GM18502 (cell line): Measurements from ENCODE around the gene KRT77.
"Not testable (repeated sequence)": the region's sequence is repeated elsewhere in the genome, so short reads cannot be mapped to it uniquely, and the experiment has no call there.

Experiments used
- ATAC-seq: cut with Tn5 transposase; IDR thresholded peaks from one replicate; pipeline ENCODE4 v1.9.1; 2021; ENCODE audit warnings: mild to moderate bottlenecking; ENCODE audit not compliant: unreplicated experiment, poor library complexity

KRT77 gene

DNA sequence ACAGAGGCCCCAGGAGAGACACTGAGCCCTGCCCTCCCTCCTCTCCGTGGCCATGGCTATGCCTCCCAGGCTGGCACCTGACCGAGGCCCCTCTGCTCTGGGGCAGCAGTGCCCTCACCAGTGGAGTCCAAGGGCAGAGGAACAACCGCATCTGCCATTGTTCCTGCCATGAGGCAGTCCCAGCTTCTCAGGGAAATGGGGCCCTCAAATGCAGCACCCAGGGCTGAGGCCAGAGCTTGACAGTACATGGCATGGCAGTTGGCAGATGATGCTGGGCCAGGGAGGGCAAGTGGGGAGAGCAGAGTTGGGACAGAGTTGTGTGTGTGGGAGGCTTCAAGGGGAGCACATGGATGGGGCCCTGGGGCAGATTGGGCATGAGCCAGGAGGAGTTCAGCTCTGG is 21.1 kb upstream of the KRT77 start:
- ATAC-seq, result no peak

DNA sequence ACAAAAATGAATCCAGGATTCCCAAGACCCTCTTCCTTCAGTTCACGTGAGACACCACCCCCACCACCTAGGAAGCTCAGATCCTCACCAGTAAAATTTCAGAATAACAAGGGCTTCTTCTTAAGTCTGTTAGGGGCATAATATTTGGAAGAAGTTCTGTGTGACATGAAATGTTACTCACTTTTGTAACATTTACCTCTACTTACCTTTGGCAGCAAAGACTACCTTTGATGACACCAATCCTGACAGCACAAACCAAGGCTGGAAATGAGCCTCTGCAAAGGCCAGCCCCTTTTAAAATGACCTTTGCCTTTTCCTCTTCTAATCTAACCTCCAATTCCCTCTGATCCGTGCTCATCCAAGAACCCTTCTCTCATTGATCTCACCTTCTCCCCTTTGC is 19.4 kb upstream of the KRT77 start:
- ATAC-seq, result no peak

DNA sequence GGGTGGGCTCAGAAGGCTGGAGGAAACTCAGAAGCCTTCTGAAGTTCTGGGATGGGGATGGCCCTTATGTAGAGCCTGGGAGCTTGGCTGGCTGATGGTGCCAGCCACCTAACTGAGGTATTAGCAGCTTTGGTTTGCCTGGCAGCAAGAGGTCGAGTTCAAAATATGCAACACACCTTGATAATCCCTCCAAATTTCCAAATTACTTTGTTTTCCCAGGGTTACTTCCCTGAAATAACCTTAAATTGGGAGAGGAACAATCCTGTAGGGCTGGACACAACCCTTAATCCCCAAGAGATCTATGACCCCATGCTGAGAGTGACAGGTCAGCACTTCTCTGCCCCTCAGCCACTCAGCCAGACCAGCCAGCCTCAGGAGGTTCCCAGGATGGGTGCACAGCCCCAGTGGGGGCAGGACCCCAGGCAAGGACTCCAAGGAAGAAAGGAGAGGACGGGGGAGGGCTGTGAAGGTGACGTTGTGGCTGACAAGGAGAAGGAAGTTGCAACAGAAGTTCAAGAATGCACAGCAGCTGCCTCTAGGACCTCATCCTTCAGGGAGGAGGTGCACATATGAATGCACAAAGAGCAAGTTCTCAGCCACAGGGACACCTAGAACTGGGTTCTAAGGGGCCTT is 18.6 kb upstream of the KRT77 start:
- no peak for ATAC-seq

DNA sequence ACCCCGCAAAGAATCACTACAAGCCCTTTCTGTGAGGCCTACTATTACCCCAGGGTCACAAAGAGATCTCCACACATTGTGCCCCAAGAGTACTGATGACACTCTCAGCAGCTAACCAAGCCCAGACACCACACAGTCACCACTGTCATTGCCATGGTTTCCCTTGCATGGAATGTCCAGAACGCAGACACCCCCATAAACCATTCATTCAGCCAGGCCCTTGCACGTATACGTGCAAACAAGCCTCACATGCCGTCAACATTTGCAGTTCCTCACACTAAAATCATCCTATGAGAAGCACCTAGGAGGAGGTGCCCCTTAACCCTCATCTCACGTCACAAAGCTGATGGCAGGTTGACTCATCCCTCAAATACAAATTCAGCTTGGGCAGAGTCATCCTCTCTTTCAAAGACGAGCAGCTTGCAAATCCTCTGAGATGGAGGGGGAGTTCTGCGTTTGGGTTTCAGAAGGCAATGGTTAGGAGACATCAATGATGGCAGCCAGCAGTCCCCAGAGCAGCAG is 17.1 kb upstream of the KRT77 start:
- no peak for ATAC-seq

DNA sequence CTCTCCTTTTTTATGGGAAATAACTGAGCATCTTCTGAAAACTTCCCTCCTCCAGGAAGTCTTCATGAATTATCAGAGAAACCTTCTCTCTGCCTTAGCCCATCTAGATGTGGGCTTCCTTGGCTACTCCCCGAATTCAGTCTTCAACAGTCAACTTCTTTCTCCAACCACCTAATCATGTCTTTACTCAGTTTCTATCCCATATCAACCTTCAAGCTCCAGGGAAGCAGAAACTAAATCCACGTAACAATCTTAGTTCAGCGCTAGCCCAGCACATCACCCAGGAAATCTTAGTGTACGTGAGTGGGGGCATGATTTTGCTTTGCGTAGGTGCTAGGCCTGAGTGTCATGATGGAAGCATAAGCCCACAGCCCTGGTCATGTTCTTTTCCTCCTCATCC is 12.7 kb upstream of the KRT77 start:
- no peak for ATAC-seq

DNA sequence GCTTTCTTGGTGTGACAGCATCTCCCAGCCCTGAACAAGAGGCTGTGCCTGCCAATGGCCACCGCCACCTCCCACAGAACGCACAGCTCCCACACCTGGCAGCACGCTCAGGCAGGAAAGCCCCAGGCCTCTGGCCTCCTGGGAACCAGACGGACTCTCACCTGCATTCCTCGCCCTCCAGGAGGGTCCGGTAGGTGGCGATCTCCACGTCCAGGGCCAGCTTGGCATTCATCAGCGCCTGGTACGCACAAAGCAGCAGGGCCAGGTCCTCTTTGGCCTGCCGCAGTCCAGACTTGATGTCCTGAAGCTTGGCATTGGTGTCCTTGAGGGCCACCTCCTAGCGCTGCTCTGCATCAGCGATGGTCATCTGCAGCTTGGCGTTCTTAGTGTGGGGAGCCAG is 12.1 kb upstream of the KRT77 start:
- no peak for ATAC-seq

DNA sequence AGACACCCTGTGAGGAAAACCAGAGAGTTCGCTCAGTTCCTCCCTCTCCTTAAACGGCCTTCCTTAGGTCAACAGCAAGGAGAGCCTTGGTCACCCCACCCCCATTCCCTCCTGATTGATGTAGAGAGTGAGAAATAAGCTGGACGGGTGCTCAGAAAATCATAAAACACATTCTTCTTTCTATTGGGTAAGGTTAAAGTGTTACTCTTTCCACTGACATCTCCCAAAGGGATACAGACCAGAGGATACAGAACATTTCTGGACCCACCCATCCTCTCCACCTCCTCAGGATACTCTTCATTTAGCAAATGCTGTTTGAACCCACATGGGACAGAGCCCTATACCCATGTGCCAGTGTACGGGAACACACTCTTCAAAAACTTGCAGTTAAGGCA is 11.6 kb upstream of the KRT77 start:
- no peak for ATAC-seq

DNA sequence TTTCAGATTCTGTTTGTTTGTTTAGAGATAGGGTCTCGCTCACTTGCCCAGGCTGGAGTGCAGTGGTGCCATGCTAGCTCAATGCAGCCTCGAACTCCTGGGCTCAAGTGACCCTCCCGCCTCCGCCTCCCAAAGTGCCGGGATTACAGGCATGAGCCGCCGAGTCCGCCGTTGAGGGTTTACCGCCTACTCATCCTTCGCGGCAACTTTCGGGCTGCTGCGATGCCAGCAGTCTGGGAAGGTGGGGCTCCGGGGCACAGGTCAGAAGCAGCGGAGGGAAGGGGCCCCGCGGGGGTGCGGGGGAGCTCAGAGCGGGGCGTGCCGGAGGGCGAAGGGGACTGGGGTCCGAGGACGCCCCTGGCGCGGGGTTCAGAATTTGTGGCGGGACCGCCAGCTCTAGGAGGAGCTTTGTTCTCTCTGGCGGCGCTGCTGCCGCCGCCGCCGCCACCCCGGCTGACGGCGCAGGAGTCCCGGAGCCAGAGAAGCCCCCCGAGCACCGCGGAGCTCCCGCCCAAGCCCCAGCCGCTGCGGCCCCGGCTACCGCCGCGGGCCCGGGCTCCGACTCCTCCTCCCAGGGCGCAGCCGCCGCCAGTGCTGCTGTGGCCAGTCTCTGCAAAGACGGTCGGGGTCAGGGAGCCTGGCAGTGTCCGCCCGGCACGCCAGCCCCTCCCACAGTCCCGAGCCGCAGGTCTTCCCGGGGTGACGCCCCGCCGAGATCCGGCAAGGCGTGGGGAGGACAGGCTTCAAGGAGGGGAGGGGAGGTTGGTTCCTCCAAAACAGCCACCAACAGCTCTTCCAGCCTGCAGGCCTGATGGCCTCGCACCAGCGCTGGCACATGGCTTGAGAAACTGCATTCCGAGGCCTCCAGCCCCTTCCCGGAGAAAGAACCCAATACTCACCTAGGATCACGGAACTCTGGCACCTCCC is 10.9 kb upstream of the KRT77 start:
- ATAC-seq, result no peak

DNA sequence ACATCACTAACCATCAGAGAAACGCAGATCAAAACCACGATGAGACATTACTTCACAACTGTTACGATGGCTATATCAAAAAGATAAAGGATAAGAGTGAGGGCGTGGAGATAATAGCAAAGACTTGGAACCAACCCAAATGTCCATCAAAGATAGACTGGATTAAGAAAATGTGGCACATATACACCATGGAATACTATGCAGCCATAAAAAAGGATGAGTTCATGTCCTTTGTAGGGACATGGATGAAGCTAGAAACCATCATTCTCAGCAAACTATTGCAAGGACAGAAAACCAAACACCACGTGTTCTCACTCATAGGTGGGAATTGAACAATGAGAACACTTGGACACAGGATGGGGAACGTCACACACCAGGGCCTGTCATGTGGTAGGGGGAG is 8.8 kb upstream of the KRT77 start:
- not testable (repeated sequence) for ATAC-seq

DNA sequence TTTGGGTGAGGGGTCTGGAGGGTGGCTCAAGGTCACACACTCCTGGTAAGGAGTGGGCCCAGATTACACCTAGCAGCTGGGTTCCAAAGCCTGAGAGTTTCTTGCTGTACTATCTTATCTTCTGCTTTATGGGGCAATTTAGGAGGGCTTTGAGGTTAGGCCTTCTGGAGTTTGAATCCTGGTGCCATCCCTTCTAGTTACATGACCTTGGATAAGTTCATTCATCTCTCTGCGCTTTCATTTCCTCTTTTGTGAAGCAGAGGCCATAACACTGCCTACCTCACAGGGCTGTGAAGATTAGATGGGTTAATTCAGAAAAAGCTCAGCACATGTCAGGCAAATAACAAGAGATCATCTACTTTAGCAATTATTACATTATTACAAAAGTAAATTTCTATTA is 7.4 kb upstream of the KRT77 start:
- ATAC-seq, result no peak

DNA sequence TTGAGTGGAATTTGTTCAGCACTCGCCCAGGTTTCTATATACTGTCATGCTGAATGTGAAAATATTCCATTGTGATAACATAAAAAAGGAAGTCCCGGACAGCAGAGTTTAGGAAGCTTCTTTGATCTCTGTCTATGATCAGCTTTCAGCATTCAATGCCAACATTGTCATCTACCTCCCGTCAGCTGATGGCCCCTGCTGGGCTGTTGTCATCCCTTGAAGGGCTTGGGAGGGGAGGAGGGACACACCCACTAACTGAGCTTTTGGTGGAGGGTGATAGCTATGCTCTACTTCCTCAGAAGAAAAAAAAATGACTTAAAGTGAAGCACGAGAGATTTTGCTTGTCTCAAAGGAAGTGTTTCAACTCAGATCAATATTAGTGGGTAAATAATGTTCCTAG is 4.7 kb upstream of the KRT77 start:
- no peak for ATAC-seq

DNA sequence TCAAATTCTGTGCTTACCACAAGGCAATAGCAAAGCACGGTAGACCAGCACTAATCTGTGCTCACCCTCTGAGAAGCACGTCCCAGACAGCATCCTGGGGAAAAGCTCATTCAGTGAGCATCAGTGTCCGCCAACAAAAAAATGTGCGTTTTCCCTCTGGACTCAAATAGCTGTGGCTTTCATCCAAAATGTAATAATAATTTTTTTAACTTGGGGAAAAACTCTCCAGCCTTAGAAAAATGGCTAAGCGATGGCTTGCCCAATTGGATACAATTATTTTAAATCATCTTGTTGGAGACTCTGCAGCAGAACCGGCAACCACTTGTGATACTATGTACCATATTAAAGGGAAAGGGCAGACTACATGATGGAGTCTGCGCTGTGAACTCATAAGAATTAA is 1.1 kb upstream of the KRT77 start:
- no peak for ATAC-seq

DNA sequence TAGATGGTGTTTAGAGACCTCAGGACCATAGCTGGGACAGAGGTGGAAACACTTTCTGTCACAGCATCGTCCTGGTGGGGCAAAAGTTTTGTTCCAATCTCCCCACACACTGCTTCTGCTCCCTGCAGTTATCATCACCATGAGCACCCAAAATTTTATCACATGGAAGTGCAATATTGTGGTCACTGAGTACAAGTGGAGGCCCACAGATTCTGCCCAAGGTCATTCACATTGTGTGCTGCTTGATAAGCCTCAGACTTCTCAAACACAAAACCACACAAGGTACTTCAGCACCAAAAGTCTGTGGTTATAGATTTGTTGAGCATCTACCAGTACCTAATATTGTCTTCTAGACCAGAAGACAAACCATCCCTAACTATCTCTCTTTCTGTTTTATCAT is 554 bp upstream of the KRT77 start:
- no peak for ATAC-seq

DNA sequence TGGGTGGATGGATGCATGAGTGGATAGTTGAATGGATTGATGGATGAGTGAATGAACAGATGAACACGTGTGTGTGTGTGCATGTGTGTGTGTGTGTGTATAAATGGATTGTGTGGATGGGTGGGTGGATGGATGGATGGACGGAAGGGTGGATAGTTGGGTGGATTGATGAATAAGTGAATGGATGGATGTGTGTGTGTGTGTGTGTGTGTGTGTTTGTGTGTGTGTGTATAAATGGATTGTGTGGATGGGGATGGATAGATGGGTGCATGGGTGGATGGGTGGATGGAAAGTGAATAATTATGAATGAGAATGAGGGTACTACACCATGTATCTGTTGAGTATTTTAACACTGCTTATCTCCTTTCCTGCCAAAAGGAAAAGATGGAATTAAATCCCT is 986 bp downstream of the KRT77 start:
- ATAC-seq, result no peak

DNA sequence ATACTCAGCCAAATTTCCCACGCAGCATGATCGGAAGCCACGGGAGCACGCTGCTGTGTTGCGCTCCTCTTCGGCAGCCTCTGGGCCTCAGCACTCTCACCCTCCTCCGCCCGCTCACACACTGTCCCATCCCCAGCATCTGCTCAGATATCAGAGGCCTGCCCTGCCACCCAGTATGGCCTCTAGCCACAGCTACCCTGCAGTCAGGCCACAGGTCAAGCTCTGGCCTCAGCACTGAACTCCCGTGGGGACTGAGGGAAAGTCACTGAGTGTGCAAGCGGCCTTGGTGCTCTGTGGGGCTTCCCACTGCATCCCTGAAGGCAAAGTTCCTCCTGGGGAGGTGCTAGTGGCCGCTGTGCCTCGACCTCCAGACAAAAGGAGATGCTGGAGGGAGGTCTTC is 2.0 kb downstream of the KRT77 start:
- no peak for ATAC-seq

DNA sequence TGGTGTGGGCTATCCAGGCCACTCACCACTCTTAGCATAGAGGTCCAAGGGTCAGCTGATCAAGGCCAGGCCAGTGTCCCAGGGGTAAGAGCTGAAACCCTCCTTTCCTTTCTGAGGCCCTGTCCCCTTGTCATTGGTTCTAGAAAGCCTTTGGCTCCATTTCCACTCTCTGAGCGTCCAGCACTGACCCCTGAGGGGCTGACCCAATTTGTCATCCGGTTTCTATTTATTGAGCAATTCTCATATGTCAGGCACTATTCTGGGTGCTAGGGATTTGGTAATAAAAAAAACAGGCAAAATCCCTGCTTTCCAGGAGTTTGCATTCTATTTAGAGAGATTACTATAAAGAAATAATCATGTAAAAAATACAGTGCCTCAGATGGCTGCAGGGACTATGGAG is 3.4 kb downstream of the KRT77 start:
- ATAC-seq, result no peak

DNA sequence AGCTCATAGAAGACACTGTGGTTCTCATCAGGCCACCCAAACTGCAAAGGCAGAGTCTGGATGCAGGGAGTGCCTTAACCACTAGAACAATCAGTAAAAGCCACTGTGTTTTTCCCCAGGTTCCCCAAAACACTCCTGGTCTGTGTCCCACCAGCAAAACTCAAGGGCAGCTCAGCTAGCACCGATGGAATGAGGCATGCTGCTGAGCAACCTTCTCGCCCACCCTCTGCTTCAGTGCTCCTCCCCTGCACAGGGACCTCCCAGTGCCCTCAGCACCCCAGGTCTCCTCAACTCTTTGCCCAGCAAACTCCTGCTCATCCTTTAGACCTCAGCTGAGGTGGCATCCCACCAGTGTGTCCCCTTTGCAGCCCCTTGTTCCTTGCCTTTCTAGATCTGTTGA is 4.0 kb downstream of the KRT77 start:
- no peak for ATAC-seq

DNA sequence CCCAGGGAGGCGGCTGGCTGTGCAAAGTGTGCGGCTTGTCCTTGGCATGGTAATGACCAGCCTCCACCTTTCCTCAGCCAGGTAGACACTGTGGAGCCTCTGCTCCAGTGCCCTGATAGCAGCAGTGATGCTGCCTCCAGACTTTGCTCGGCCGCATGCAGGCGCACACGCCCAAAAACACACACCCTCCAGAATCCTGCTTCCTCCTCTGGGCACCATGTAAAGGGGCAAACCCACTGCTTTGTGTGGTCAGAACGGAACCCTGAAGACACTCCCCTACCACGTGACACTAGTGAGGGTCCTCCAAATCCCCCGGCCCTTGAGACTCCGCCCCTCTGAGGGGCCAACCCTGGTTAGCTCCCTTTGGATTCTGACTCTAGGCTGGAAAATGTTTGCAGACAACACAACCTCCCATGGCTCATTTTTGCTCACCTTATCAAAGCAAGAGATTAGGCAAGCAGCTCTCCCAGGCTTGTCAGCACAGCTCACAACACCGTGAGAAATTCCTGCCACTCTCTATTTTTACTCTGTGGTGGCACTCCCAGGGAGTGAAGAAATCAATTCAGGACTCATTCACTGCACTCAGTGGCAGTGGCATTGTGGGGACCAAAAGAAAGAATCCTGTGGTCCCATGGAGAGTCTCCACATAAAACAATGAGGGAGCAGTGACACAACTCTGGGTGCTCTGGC is 4.5 kb downstream of the KRT77 start:
- no peak for ATAC-seq

DNA sequence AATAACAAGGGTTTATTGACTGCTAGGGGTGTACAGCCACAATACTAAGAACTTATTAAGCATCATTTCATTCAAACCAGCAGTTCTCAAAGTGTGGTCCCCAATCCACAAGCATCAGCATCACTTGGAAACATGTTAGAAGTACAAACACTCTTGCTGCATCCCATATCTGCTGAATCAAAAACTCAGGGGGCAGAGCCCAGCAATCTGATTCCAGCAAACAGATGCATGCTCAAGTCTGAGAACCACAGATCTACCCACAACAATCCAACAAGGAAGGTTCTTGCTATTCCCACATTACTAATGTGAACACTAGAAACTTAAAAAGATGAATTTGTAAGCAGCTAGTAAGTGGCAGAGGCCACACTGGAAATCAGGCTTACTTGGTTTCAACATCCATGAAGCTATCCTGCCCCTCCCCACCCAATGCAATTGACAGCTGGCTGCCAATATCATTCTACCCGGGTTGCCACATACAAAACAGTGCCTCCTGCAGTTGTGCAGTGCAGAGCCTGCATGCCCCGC is 6.2 kb downstream of the KRT77 start:
- no peak for ATAC-seq

DNA sequence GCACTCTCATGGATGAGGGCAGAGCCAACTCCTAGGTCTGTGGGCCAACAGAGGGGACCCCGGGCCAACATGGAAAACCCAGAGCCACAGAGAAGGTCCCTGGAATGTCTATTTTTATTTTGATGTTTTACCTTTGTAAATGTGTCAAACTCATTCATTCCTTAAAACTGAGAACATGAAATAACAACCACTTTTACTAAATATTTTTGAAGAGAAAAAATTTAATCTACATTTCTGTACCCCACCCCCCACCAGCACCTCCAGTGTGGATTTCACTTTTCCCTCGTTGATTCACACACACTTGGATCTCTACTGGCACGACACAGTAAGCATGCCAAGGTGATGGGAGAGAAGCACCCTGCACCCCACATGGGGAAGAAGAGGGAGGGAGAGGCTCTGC is 6.7 kb downstream of the KRT77 start:
- ATAC-seq, result no peak

DNA sequence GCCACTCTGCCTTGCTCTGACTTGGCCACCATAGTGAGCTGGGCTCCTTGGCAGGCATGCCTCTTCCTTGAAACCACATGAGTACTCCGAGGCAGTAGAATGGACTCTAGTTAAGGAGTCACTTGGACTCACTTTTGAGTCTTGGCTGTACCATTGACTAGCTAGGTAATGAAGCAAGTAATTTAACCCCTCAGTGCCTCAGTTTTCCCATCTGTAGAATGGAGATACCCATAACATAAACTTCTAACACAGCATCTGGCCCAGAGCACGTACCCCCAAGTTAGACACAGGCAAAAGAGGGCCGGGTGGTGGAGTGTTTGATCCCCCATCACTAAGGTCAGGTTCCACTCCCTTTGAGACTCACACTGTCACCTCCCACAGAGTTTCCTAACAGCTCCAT is 8.3 kb downstream of the KRT77 start:
- ATAC-seq, result no peak
